Measurements from ENCODE around the gene STXBP5. TPM values are rescaled to one million over a fixed set of nuclear protein-coding genes. Genes with fewer than 3 reads are reported as not detected.

Gene STXBP5
- total RNA-seq, 1 donor: 89.8 TPM

GRCh38 chr6:147341486-147341885, 137.3 kb downstream of the STXBP5 start:
- DNase-seq (ENCODE audit: low read depth): no peak
- TF ChIP-seq, protein P1, sequence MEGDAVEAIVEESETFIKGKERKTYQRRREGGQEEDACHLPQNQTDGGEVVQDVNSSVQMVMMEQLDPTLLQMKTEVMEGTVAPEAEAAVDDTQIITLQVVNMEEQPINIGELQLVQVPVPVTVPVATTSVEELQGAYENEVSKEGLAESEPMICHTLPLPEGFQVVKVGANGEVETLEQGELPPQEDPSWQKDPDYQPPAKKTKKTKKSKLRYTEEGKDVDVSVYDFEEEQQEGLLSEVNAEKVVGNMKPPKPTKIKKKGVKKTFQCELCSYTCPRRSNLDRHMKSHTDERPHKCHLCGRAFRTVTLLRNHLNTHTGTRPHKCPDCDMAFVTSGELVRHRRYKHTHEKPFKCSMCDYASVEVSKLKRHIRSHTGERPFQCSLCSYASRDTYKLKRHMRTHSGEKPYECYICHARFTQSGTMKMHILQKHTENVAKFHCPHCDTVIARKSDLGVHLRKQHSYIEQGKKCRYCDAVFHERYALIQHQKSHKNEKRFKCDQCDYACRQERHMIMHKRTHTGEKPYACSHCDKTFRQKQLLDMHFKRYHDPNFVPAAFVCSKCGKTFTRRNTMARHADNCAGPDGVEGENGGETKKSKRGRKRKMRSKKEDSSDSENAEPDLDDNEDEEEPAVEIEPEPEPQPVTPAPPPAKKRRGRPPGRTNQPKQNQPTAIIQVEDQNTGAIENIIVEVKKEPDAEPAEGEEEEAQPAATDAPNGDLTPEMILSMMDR (IDR thresholded peaks at IDR 0.05; ENCODE audit: insufficient read depth, low read depth, low read length): no peak
- H3K4me3 ChIP-seq (ENCODE audit: low read depth, low read length): no peak overlapping the region

DNA sequence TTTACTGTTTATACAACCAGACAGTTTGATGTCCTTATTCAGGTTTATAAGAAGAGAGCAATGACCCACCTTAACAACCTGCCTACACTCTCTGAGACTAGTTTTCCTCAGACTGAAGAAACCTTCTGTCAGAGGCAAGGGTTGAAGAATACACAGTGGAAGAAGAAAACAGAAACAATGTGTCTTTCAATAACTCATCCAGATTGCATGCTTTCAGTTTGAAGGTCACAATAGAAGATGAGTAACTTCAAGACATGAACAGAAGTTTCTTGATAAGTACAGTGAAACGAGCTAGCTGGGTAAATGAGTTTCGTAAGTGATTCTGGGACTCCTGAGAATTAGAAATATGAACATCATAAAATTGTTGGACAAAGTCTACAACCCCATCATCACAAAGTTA, 141.7 kb downstream of the STXBP5 start:
- DNase-seq (ENCODE audit: low read depth): no peak
- TF ChIP-seq, protein P1 (IDR thresholded peaks at IDR 0.05; ENCODE audit: insufficient read depth, low read depth, low read length): no peak
- no peak overlapping the region for H3K4me3 ChIP-seq (ENCODE audit: low read depth, low read length)

GRCh38 chr6:147347179-147347881, 143.1 kb downstream of the STXBP5 start:
- no peak for DNase-seq (ENCODE audit: low read depth)

DNA sequence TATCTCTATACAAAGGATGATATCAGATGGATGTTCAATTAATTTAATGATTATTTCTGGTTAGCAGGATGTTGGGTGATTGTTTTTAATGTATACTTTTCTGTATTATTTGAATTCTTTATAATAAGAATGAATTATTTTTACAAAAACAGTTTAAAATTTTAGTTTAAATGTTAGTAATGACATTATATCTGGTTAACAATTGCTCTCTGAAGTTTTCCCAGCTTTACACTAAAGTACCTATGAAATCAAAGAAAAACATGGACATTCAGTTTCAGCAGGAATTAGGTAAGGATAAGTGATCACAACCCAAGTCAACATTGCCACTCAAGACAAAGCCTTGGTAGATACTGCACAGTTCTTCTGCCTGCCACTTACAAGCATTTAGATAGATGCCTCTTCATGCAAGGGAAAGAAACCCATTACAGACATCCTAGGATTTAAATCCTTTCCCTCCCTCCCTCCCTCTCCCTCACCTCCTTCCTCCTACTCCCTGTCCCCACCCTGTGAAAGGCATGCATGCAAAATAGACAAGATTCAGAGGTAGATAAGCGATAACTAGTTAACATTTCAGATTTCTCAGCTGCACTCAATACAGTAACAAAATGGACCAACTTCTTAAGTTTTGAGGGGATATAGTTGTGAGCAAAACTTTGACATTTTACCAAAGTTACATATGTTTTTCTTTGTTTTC, 143.8 kb downstream of the STXBP5 start:
- TF ChIP-seq, protein P1 (IDR thresholded peaks at IDR 0.05; ENCODE audit: insufficient read depth, low read depth, low read length): no peak
- no peak for DNase-seq (ENCODE audit: low read depth)
- H3K4me3 ChIP-seq (ENCODE audit: low read depth, low read length): no peak overlapping the region

More at GRCh38 chr6:147347179-147347881, 143.1 kb downstream of the STXBP5 start:
- TF ChIP-seq, protein P1 (IDR thresholded peaks at IDR 0.05; ENCODE audit: insufficient read depth, low read depth, low read length): no peak
- H3K4me3 ChIP-seq (ENCODE audit: low read depth, low read length): no peak overlapping the region

GRCh38 chr6:147361311-147361981, 157.2 kb downstream of the STXBP5 start:
- DNase-seq (ENCODE audit: low read depth): no peak
- H3K4me3 ChIP-seq (ENCODE audit: low read depth, low read length): no peak overlapping the region
- TF ChIP-seq, protein P1 (IDR thresholded peaks at IDR 0.05; ENCODE audit: insufficient read depth, low read depth, low read length): no peak

GRCh38 chr6:147366290-147366689, 162.1 kb downstream of the STXBP5 start:
- H3K4me3 ChIP-seq (ENCODE audit: low read depth, low read length): no peak overlapping the region
- TF ChIP-seq, protein P1 (IDR thresholded peaks at IDR 0.05; ENCODE audit: insufficient read depth, low read depth, low read length): no peak
- DNase-seq (ENCODE audit: low read depth): no peak

Measured in fibroblast of villous mesenchyme (primary cell).